ENCODE results near the gene HOXD13. TPM values are rescaled to one million over a fixed set of nuclear protein-coding genes. Genes with fewer than 3 reads are reported as not detected.

The HOXD13 gene
- polyA plus RNA-seq, 2 of the 4 experiments (the other 2 are of a cell fraction) = 0.13 to 0.35 TPM

GRCh38 chr2:176085861-176086771 is 6.4 kb upstream of the HOXD13 start:
- ChIA-PET CTCF (interaction anchor here (0.6 to 4.8 kb wide), 20 partner anchors 8 to 1699 kb away, joined by 3 to 42 read pairs (median 4); partner anchors contain the start of genes HOXD12 and LNPK), POLR2A (interaction anchor here (1.3 kb wide), 1 partner anchor 11 kb away, joined by 3 read pairs; no protein-coding TSS in a partner anchor)
- peak overlapping the region; percentile 91 for H3K4me2 ChIP-seq
- peaks cover 7% of the 10 kb centered on the region for H3K9me3 ChIP-seq
- 5% methylated on average over 33 of the region's 46 CpGs for WGBS (ENCODE audit: missing lambda C conversion rate)
- no peak overlapping the region for H3K27ac ChIP-seq
- FAIRE-seq (no peak), ATAC-seq (peak; percentile 51 to 69), DNase-seq (ENCODE audit: low read depth in 1 of 2, low spot score in 1 of 2) (peak in 1 of 2 experiments; percentile 55)
- H3K4me1 ChIP-seq = peaks cover 7% of the 10 kb centered on the region; the same call in 1 of the 3 replicates
- TF ChIP-seq, protein P1, sequence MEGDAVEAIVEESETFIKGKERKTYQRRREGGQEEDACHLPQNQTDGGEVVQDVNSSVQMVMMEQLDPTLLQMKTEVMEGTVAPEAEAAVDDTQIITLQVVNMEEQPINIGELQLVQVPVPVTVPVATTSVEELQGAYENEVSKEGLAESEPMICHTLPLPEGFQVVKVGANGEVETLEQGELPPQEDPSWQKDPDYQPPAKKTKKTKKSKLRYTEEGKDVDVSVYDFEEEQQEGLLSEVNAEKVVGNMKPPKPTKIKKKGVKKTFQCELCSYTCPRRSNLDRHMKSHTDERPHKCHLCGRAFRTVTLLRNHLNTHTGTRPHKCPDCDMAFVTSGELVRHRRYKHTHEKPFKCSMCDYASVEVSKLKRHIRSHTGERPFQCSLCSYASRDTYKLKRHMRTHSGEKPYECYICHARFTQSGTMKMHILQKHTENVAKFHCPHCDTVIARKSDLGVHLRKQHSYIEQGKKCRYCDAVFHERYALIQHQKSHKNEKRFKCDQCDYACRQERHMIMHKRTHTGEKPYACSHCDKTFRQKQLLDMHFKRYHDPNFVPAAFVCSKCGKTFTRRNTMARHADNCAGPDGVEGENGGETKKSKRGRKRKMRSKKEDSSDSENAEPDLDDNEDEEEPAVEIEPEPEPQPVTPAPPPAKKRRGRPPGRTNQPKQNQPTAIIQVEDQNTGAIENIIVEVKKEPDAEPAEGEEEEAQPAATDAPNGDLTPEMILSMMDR (IDR thresholded peaks at IDR 0.05) = peak; percentile 73
- TF ChIP-seq KDM5A (IDR thresholded peaks at IDR 0.05) (no peak), SMC3 (IDR thresholded peaks at IDR 0.05) (peak; percentile 64), RAD21 (conservative IDR thresholded peaks at IDR 0.05 in 1 of 2, IDR thresholded peaks at IDR 0.05 in 1 of 2) (peak; percentile 82 to 86), EP300 (IDR thresholded peaks at IDR 0.05) (no peak)
- TF ChIP-seq, protein P2, sequence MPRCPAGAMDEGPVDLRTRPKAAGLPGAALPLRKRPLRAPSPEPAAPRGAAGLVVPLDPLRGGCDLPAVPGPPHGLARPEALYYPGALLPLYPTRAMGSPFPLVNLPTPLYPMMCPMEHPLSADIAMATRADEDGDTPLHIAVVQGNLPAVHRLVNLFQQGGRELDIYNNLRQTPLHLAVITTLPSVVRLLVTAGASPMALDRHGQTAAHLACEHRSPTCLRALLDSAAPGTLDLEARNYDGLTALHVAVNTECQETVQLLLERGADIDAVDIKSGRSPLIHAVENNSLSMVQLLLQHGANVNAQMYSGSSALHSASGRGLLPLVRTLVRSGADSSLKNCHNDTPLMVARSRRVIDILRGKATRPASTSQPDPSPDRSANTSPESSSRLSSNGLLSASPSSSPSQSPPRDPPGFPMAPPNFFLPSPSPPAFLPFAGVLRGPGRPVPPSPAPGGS (IDR thresholded peaks at IDR 0.05) = no peak
- H3K4me3 ChIP-seq = peak overlapping the region; percentile 38

DNA sequence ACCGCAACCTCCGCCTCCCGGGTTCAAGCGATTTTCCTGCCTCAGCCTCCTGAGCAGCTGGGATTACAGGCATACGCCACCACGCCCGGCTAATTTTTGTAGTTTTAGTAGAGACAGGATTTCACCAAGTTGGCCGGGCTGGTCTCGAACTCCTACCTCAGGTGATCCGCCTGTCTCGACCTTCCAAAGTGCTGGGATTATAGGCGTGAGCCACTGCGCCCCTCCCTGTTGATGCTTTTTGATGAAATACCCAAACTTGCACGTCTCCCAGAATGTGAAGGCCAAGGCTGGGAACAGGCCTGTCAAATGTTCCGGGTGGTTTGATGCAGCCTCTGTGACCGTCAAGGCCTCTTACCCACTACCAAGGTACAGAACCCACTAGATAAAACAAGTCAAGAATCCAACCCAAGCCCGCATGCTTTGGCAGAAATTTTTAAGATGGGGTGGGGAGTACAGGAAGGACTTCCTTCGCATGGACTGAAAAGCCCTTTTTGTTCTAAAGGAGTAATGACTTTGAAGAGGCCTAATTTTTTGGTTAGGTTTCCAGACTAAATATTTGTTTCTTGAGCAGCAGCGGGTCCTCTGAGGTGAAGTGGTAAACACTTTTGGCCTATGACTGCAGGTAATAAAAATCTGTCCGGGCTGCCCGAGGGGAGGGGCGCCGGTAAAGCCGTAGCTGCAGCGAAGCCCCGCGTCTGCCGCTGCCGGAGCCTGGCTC is 5.0 kb upstream of the HOXD13 start:
- Histone ChIP-seq H3K4me3 (peak overlapping the region; percentile 22; the same call in 1 of the 3 replicates), H3K4me1 (peaks cover 7% of the 10 kb centered on the region; the same call in 1 of the 3 replicates), H3K9me3 (no peaks in the 10 kb centered on the region), H3K4me2 (peak overlapping the region; percentile 77), H3K27ac (no peak overlapping the region)
- POLR2A ChIA-PET = no interaction called here
- TF ChIP-seq MAFK (IDR thresholded peaks at IDR 0.05; ENCODE audit: partially characterized antibody) = no peak
- no peak for TF ChIP-seq HOXB5 (CRISPR knock-in tag; IDR thresholded peaks at IDR 0.05)
- TF ChIP-seq HES2 (IDR thresholded peaks at IDR 0.05) = no peak
- TF ChIP-seq ZSCAN20 (CRISPR knock-in tag; IDR thresholded peaks at IDR 0.05) = no peak
- no peak for TF ChIP-seq SMC3 (IDR thresholded peaks at IDR 0.05)
- TF ChIP-seq, protein P2 (IDR thresholded peaks at IDR 0.05) = no peak
- TF ChIP-seq ATOH8 (CRISPR knock-in tag; IDR thresholded peaks at IDR 0.05; ENCODE audit: low read depth) = no peak
- no peak for TF ChIP-seq HMGXB4 (CRISPR knock-in tag; IDR thresholded peaks at IDR 0.05; ENCODE audit: borderline replicate concordance)
- 76% methylated on average over 27 of the region's 29 CpGs for whole genome bisulfite sequencing (ENCODE audit: missing lambda C conversion rate)
- CTCF ChIA-PET = interaction anchor here (0.7 to 4.8 kb wide), 10 partner anchors 7 to 1532 kb away, joined by 3 to 42 read pairs (median 6); partner anchors contain the start of gene HOXD12
- FAIRE-seq = no peak
- no peak for ATAC-seq
- DNase-seq (ENCODE audit: low read depth in 1 of 2, low spot score in 1 of 2) = no peak

All from A549 (cell line).